ENCODE data around the gene PLS3.

PLS3 gene

DNA sequence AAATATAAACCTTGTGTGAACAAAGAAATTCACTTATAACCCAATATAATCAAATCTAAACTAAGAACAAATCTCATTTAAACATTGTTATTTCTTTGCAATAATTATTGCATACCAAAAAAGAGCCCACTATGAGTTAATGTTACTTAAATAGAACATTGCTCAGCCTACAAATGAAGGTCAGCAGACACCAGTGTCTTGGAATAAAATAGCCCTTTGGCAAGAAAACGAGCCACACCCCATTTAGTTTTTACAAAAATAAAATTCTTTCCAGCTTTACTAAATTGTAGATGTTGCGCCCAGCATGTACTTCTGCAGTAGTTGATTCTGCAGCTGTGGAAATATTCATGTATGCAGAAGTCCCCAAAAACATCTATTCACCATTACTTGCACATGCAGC is 12.2 kb downstream of the PLS3 start:
- no peak for DNase-seq

DNA sequence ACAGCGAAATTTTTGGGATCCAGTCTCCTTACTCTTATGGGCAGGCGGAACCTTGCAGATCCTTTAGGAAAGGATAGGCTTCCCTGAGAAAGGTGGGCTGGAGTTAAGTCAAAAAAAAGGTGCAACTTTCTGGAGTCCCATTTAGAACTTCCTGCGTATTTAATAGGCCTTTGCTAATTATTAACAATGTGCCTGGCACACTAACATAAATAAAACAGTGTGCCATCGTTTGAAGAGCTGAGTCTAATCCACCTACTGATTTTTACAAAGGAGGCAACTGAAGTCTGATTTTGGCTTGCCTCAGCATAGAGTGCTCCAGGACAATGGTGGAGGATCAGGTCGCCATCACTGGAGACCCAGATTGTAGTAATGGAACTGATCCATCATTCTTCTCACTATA is 15.7 kb downstream of the PLS3 start:
- no peak for DNase-seq

DNA sequence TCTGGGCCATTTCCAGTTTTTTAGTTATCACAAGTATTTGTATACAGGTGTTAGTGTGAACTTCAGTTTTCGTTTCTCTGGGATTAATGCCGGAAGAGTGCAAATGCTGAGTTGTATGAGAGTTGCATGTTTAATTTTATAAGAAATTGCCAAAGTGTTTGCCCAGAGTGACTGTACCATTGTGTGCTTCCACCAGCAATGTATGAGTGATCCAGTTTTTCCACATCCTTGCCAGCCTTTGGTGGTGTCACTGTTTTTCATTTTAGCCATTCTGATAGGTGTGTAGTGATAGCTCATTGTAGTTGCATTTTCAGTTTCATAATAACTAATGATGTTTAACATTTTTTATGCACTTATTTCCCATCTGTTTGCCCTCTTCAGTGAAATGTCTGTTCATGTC is 18.4 kb downstream of the PLS3 start:
- DNase-seq = no peak

DNA sequence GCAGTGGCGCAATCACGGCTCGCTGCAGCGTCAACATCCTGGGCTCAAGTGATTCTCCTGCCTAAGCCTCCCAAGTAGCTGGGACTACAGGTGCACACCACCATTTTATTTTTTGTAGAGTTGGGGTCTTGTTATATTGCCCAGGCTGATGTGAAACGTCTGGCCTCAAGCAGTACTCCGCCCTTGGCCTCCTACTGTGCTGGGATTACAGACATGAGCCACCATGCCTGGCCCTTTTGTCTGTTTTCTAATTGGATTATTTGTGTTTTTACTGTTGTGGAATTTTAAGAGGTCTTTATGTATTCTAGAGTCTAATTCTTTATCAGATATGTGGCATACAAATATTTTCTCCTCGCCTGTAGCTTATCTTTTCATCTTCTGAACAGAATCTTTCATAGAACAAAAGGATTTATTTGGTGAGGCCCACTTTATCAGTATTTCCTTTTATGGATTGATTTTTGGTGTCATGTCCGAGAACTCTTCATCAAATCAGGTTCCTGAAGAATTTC is 18.9 kb downstream of the PLS3 start:
- no peak for DNase-seq

DNA sequence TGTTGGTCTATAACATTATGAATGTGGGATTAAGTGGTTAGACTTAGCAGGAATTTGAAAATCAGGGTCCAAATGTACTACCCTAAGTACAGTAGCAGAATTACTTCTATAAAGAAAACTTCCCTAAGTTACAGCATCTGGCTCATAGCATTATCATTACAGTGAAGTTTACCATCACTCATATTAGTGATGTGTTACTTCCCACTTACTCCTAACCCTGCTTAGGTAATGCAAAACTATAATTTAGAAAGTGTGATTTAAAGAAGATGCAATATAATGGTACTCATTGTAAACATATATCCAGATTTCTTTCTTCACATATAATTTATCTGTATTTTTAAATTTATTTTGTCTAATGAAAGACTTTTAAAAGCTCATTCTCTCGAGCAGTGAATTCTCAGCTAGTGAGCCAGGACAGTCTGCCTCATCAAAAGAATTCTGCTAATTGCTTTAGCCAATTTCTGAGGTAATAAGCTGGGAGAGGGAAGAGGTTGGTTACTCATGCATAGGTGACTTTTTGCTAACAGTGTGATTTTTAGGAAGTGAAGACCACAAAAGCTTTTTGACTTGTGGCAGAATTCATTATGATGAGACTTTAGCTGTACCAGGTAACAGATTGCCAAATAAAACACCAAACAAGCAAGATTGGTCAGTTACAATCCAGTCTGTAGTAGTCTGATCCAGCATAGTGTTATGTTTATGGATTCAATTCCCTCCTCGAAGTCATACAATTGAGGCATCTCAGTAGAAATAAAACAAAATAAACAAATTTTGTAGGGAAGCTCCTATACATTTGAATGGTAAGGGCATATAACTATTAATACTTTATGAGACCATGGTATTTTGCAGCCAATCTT is 21.0 kb downstream of the PLS3 start:
- no peak for DNase-seq

DNA sequence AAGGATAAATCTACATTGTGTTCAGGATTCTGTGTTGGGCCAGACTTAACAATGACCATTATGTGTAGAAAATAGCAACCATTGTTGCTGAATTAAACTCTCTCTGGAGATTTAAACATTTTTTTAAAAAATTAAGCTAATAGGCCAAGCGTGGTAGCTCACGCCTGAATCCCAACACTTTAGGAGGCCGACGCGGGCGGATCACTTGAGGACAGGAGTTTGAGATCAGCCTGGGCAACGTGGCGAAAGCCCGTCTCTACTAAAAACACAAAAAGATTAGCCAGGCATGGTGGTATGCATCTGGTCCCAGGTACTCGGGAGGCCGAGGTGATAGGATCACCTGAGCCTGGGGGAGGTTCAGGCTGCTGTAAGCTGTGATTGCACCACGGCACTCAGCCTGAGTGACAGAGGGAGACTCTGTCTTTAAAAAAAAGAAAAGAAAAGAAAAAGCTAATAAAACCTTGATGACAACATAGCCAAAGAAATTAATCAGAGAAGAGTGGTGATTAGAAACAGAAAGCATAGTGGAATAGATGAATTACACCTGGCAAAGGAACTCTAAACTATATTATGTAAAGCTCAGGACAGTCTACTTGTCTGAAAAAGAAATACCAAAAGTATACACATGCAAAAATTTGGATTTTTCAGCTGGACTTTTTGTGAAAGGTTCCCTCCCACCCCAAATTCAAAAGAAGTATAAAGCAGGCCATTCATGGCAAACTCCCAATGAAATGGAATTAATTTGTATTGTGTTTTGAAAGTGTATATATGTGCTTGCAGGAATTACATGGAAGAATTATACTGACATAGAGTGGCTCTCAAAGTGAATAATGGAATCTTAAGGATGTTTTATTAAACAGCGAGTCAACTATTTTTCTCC is 21.9 kb downstream of the PLS3 start:
- DNase-seq = no peak

DNA sequence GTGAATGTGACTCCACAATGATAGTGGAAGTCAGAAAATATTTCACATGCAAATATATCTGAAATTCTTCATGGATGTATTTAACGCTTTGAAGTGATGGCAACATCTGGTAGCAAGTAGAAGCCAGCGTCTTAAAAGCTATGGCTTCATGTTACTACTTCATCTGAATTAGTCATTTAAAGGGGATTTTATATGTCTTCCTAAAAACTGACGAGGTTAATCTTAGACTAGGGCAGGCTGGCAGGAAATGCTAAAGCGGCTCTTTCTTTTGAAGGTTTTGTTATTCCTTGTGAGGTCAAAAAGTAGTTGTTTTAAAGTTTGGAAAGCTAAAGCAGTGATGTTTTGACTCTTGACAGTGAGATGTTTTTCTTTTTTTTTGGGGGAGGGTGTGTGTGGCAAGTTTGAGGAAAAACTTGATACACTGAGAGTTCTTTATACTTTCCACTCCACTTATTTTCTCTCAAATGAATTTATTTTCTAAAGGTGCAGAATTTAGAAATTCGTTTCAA is 22.6 kb downstream of the PLS3 start:
- DNase-seq = peak; percentile 27

DNA sequence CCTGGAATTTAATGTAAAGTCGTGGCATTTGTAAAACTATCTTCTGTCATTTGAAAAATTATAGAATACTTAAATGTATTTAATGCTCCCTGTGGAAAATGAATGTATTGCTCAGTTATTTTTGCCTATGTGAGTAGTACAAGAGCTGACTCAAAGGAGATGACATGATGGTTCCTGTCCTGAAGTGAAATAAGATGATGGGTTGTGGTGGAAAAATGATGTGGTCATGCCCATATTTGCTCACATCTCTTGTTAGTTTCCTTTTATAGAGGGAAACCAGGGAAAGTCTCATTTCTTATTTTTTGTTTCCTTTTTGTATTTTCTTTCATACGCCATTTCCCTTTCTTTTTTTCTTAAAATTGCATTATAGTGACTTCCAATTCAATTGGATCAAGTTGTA is 23.7 kb downstream of the PLS3 start:
- no peak for DNase-seq

DNA sequence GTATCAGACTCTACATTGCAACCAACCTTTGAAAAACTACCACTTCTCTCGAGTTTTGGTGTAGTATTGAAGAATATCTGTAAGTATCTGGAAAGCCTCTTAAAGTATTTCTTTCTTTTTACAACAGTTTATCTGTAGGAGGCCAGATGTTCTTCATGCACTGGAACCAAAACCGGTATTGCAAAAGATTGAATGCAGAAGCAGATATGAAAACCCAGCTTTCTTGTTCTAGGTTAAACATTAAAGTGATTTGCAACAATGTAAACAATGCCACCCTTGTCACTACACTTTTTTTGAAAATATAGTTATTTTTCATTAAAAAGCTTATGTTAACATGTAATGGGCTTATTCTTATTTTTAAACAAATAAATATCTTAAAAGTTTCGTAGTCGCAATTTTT is 27.2 kb downstream of the PLS3 start:
- no peak for DNase-seq

DNA sequence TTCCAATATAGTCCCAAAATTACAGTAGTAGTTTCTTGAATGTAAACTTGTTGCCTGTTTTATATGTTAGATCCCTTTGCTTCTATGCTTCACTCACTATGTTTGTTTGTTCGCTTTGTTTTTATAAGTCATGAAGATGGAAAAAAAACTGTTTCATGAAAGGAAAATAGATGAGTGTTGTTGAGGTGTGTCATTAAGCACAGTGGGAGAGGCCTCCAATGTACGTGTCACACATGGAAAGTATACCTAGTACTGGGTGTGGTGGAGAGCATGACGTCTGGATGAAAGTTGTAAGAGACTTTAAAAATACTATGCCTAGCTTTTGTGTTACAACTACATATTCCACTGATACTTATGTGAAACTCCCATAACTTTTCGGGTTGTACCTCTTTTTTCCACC is 28.4 kb downstream of the PLS3 start:
- no peak for DNase-seq

DNA sequence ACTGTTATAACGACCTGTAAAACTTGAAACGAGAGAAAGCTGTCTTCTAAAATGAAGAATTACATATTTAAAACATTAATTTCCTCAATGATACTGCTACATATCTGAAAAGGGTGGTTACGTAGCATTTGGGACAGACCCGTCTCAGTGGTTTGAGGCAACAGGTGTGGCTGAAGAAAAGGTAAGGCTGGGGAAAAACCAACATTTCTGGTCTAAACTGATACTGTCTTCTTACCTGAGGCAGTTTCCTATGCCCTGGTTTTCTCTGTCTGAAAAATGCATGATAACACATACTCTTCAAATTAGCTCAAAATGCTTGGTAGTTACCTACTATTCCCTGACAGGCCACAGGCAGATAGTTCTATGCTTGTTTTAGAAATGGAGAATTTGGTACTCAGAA is 30.4 kb downstream of the PLS3 start:
- DNase-seq = no peak

DNA sequence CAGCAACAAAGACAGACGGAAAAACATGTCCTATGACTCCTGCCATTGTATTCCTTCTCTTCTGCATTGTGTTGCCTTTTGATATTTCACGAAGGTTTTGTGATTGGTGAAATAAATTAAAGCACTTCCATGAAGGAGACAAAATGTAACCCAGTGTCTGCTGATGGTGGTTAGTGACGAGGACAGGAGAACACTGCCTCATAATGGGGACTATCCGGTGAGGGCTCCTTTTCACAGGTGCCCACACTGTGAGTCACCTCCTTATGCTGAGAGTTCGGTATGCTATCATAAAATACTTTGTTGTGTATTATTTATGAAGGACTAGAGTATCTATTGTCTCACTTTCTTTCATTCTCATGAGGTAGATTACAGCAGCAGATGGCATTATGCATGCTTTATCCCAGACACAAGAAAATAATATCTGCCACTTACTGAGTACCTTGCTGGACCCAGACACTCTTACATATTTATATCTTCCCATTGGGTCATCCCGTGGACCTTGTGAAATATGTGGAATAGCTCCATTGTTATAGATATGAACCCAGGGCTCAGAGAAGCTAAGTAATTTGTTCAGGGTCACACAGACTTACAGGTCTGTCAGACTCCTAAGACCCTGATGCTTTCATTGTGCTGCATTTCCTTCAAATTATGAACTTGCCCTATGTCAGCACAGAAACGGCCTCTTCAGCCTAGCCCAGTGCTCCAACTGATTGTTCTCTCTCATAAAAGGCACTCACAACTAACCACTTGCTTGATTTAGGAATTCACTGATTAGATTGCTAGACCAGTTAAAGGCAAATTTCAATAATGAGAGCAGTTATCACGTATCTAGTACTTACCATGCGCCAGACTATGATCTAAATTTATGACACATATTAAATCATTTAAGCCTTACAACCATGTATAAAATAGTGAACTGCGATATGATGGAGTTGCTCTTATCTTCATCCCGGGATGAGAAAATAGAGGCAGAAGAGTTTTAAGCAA is 31.2 kb downstream of the PLS3 start:
- DNase-seq = no peak

DNA sequence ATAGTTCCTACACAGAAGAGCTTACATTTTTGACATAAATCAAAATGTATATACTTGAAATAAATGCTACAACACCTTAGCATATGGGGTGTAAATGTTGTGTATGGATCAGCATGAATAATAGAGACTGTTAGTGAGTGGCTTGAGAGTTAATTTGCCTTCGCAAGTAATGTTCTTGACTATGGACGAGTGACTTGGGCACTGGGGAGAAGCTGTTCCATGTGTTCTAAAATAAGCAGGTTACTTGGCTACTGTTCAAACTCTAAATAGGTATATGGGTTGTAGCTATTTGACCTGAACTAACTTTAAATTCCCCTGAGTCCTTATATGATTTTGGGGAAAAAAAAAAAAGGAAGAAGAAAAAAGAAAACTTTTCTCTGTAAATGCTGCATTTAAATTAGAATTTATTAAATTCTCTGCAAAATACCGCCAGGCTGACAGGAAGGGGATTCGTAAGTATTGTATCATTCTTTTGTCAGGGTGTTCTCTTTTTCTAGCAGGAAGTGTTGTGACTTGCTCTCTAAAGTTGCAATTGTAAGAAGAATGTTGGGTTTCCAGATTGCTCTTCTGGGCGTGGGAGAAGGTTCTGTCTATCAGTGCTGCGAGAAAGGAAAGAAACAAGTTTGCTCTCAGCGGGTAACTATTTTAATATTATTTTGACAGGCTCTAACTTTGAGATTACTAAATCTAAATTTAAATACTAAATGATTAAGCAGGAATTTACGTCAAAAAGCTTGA is 32.2 kb downstream of the PLS3 start:
- DNase-seq = no peak

DNA sequence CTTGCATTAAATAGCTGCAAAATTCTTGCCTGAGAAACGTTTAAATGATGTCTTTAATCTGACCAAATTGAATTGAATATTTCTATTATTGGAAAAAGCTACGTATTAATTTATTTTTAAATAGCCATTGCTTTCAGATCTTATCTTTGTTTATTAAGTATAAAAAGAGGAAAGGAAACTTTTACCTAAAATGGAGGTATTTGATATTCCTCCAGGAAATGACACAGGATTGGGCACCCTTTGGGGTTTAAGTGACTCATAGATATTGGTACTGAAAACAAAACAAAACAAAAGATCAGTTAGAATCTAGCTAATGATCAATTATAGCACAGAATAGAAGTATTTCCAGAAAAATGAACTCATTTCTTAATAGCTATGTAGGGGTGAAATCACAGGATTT is 34.1 kb downstream of the PLS3 start:
- DNase-seq = no peak

DNA sequence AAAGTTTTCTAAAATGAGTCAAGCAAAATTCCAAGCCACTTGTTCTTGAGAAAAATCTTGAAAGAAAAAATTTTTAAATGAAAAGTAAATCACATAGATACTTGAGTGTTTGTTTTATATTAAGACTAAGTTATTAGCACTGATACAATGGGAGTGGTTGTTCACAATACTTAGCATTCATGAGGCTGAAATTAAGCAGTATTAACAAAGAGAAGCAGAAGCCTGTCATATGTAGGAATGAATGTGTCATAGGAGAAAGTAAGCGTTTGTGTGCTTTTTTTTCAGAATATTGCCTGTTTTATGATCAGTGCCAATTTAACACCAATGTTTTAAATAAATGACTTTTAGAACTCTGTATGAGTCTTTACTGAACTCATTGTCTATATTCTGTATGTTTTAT is 37.6 kb downstream of the PLS3 start:
- DNase-seq = no peak

DNA sequence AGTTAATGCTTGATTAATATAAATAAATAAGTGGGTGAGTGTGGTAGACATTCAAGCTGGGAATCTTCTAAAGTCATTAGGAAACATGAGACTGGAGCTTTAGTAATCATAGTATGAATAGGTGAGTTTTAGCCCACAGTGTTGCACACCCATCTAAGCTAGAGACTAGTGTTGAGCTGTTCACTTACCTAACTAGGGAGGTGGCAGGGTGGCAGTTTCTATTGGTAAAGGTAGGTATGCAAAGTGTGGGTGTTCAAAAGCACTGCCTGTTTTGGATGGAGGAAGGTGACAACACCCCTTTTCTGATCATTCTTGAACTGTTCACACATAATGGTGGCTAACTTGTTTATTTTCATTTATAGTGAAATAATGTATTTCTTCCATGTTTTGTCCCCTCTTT is 41.3 kb downstream of the PLS3 start:
- DNase-seq = no peak

DNA sequence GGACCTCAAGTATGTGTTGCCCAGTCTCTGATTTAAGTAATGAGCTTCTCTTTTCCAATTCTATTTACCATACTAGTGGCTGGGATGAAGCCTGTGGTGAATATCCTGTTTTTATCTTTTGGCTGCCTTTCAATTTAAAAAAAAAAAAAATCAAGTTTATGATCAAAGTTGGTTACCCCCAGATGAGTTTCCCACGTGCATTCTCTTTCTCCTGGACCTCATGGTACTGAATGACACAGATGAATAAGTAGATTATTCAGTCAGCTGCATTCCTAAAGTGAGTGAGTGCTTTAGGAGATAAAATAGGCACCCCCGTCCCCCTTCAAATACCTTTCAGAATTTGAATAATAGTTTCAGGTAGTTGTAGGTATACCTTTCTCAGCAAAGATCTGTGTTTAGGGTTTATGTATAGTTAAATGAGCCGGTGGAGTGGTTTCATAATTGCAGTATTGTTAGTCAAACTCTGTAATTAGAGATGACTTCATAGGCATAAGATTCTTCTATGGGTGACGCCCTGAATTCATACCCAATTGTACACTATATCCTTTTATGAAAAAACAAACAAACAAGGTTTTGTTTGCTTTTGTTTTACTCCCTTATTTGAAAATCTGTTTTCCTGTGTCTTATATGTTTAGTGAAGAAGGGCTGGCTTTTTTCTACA is 41.9 kb downstream of the PLS3 start:
- DNase-seq = no peak

DNA sequence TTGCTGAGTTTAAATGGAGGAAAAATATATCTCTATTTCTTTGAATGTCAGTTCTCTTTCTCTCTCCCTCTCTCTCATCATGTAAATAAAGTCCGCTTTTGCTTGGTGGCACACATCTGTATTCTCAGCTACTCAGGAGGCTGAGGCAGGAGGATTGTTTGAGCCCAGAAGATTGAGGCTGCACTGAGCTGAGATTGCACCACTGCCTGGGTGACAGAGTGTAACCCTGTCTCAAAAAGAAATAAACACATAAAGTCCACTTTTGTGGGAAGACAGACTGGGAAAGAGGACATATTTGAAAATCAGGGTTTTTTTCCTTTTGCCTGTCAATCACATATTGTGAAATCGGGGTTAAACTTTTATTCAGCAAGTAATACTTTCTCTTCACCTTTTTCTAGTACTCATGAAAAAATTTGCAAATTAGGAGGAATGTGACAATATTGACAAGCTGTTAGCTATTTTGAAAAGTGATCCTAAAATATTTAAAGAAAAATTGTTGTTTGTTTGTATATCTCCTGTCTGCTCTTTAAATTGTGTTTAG is 42.6 kb downstream of the PLS3 start:
- DNase-seq = no peak

DNA sequence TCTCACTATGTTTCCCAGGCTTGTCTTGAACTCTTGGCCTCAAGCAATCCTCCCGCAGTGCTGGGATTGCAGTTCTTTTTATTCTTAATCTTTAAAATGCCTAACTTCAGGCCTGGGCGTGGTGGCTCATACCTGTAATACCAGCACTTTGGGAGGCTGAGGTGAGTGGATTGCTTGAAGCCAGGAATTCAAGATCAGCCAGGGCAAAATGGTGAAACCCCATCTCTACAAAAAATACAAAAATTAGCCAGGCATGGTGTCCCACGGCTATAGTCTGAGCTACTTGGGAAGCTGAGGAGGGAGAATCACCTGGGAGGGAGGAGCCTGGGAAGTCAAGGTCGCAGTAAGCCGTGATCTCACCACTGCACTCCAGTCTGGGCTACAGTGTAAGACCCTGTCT is 45.9 kb downstream of the PLS3 start:
- no peak for DNase-seq

DNA sequence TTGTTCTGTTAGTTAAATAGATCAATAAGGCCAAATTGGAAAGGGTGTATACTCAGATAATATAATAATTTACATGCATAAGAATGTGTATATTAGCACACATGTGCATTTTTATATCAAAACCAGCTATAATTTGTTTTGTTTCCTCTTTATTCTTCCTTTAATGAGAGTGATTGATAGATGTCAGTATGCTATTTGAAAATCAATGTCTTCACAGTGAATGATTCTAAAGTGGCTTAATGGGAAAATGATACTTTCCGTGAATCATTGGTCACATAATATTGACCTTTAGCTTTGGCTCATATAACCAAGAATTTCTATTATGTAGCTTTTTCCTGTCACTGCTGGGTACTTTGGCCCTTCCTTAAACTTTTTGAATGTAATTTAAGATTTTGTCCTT is 48.6 kb downstream of the PLS3 start:
- no peak for DNase-seq
